Left ventricle myocardium superior (tissue), 1 donor: ENCODE results near the gene CA14. TPM values are rescaled to one million over a fixed set of nuclear protein-coding genes. Genes with fewer than 3 reads are reported as not detected.
A peak's percentile ranks its signal among the peaks of the same experiment; 100 is the strongest.
"Not testable (repeated sequence)": the region's sequence is repeated elsewhere in the genome, so short reads cannot be mapped to it uniquely, and the experiment has no call there.

Experiments used
- ATAC-seq: fragments of 200-7000 bp; cut with Tn5 transposase; one replicate; pipeline ENCODE4 v1.9.1; 2020; ENCODE audit warnings: mild to moderate bottlenecking, moderate library complexity
- DNase-seq: peaks from one replicate; pipeline ENCODE4 v3.0.0-alpha.2; 2020
- intact Hi-C: fragments of 100-400 bp; cut with micrococcal nuclease; formaldehyde crosslinking; loops from one replicate; pipeline ENCODE4 v1.11.0; 2022
- total RNA-seq: library from RNA; stranded (reverse); fragmentation: NEBNext Ultra II Directional; extraction: Animal tissue kit (Norgen Biotek cat#: 25700); gene quantifications from one replicate; pipeline ENCODE4 v1.2.1, GENCODE V29; 2021
- donor health status: DM: no; HTN: yes; CAD: no; lungs with severe emphysema.

The CA14 gene
- total RNA-seq, 1 donor from 2014 or later, result 22.8 TPM

GRCh38 chr1:150235294-150235851 lies 22.2 kb upstream of the CA14 start:
- intact Hi-C loops, result no loop called here
- peak; percentile 41 for ATAC-seq
- DNase-seq, result peak; percentile 50

GRCh38 chr1:150235852-150236613 lies 21.5 kb upstream of the CA14 start, which contains the start of gene ANP32E:
Gene ANP32E, minus strand, starts transcription at chr1:150236112. Its CDS starts 326 bp downstream, at chr1:150235786.
- DNase-seq, result peak; percentile 94
- ATAC-seq, result peak; percentile 95
- intact Hi-C loops, result no loop called here

GRCh38 chr1:150236614-150237100 lies 20.9 kb upstream of the CA14 start:
- ATAC-seq, result no peak
- intact Hi-C loops, result no loop called here

GRCh38 chr1:150237176-150237575 lies 20.4 kb upstream of the CA14 start:
- intact Hi-C loops, ATAC-seq, DNase-seq: not testable (repeated sequence)

More at GRCh38 chr1:150236614-150237100, 20.9 kb upstream of the CA14 start:
- DNase-seq, result no peak

- no peak for DNase-seq
- intact Hi-C loops, result no loop called here
- ATAC-seq, result no peak
These were observed 19.8 kb upstream of the CA14 start for GRCh38 chr1:150237746-150238145.

GRCh38 chr1:150243003-150243402 lies 14.6 kb upstream of the CA14 start:
- DNase-seq, result peak; percentile 48
- intact Hi-C loops, result no loop called here
- peak; percentile 53 for ATAC-seq

- intact Hi-C loops, result no loop called here
- DNase-seq, result no peak
- no peak for ATAC-seq
These were observed 7.6 kb upstream of the CA14 start for GRCh38 chr1:150249936-150250335.

GRCh38 chr1:150256198-150256553 lies 1.4 kb upstream of the CA14 start:
- ATAC-seq (no peak), DNase-seq (no peak)
- intact Hi-C loops, result no loop called here

GRCh38 chr1:150256554-150257341 lies 826 bp upstream of the CA14 start:
- intact Hi-C loops, result no loop called here
- no peak for ATAC-seq
- DNase-seq, result no peak

- DNase-seq, result peak; percentile 41
- peak; percentile 29 for ATAC-seq
- intact Hi-C loops, result no loop called here
These were observed 1.6 kb downstream of the CA14 start for GRCh38 chr1:150259217-150259616.

GRCh38 chr1:150259758-150260669 lies 2.4 kb downstream of the CA14 start:
- DNase-seq (peak; percentile 51), ATAC-seq (peak; percentile 66)
- intact Hi-C loops, result no loop called here

- intact Hi-C loops, result no loop called here
These were observed 3.8 kb downstream of the CA14 start for GRCh38 chr1:150261367-150261766.

GRCh38 chr1:150262388-150263320 lies 5.1 kb downstream of the CA14 start:
- intact Hi-C loops, result no loop called here
- DNase-seq, result no peak
- ATAC-seq, result no peak

More at GRCh38 chr1:150261367-150261766, 3.8 kb downstream of the CA14 start:
- no peak for DNase-seq
- no peak for ATAC-seq

GRCh38 chr1:150263549-150263948 lies 6.0 kb downstream of the CA14 start:
- ATAC-seq, result no peak
- no peak for DNase-seq
- intact Hi-C loops, result no loop called here

- ATAC-seq, result no peak
- DNase-seq, result no peak
- intact Hi-C loops, result no loop called here
These were observed 10.3 kb downstream of the CA14 start for GRCh38 chr1:150267896-150268295.

- intact Hi-C loops, result no loop called here
- ATAC-seq, result peak; percentile 34
- DNase-seq, result no peak
These were observed 10.7 kb downstream of the CA14 start for GRCh38 chr1:150268340-150268704.

- peak; percentile 98 for ATAC-seq
These were observed 11.3 kb downstream of the CA14 start, which contains the start of gene APH1A for GRCh38 chr1:150268705-150269403. Gene APH1A, minus strand, starts transcription at chr1:150269016. Its CDS starts 206 bp downstream, at chr1:150268810.

More at GRCh38 chr1:150268705-150269403, 11.3 kb downstream of the CA14 start, which contains the start of gene APH1A:
- intact Hi-C loops, result no loop called here
- peak; percentile 96 for DNase-seq
